ENCODE results near the gene ARL6IP4.

- TF ChIP-seq ARNT (IDR thresholded peaks at IDR 0.05) (no peak), FOXA1 (IDR thresholded peaks at IDR 0.05) (no peak), FOXM1 (IDR thresholded peaks at IDR 0.05; ENCODE audit: borderline replicate concordance) (no peak), ZNF384 (IDR thresholded peaks at IDR 0.05) (no peak), SP1 (IDR thresholded peaks at IDR 0.05) (no peak), BHLHE40 (IDR thresholded peaks at IDR 0.05; ENCODE audit: borderline replicate concordance) (no peak), CTBP1 (IDR thresholded peaks at IDR 0.05; ENCODE audit: borderline replicate concordance) (no peak), LEF1 (IDR thresholded peaks at IDR 0.05; ENCODE audit: borderline replicate concordance) (no peak), ELF4 (IDR thresholded peaks at IDR 0.05) (no peak), NFRKB (IDR thresholded peaks at IDR 0.05) (no peak), FOXK2 (IDR thresholded peaks at IDR 0.05) (no peak), HDGF (IDR thresholded peaks at IDR 0.05; ENCODE audit: borderline replicate concordance) (no peak), PKNOX1 (IDR thresholded peaks at IDR 0.05) (no peak)
Observed at GRCh38 chr12:123027726-123028445, 47.4 kb downstream of the ARL6IP4 start.
